ENCODE results near the gene SEPTIN8. TPM values are rescaled to one million over a fixed set of nuclear protein-coding genes. Genes with fewer than 3 reads are reported as not detected.
A peak's percentile ranks its signal among the peaks of the same experiment; 100 is the strongest.

The SEPTIN8 gene
- total and polyA plus RNA-seq, 10 of the 15 experiments (the other 5 are each of a cell fraction or from before 2014, with no cell fraction given) = 6.1 to 96.1 (median 29.4) TPM

DNA sequence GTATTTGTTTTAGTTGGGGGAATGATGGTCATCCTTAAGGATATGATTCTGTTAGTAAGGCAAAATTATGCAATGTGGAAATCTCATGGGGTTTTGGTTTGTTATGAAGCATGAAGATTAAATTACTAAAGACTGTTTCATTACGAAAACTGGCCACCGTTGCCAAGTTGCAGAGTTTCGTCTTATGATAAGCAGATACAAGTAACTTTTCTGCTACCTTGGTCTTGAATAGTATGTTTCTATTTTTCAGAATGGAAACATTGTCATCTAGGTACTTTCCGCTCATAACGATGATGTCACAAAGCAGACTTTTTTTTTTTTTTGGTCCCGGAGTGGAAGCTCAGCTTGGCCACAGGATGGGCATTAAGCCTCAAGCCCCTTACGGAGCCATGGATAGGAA, 25.6 kb downstream of the SEPTIN8 start (continued):
- TF ChIP-seq, protein P1, sequence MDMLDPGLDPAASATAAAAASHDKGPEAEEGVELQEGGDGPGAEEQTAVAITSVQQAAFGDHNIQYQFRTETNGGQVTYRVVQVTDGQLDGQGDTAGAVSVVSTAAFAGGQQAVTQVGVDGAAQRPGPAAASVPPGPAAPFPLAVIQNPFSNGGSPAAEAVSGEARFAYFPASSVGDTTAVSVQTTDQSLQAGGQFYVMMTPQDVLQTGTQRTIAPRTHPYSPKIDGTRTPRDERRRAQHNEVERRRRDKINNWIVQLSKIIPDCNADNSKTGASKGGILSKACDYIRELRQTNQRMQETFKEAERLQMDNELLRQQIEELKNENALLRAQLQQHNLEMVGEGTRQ (IDR thresholded peaks at IDR 0.05; ENCODE audit: borderline replicate concordance, low read depth, low read length) = no peak

DNA sequence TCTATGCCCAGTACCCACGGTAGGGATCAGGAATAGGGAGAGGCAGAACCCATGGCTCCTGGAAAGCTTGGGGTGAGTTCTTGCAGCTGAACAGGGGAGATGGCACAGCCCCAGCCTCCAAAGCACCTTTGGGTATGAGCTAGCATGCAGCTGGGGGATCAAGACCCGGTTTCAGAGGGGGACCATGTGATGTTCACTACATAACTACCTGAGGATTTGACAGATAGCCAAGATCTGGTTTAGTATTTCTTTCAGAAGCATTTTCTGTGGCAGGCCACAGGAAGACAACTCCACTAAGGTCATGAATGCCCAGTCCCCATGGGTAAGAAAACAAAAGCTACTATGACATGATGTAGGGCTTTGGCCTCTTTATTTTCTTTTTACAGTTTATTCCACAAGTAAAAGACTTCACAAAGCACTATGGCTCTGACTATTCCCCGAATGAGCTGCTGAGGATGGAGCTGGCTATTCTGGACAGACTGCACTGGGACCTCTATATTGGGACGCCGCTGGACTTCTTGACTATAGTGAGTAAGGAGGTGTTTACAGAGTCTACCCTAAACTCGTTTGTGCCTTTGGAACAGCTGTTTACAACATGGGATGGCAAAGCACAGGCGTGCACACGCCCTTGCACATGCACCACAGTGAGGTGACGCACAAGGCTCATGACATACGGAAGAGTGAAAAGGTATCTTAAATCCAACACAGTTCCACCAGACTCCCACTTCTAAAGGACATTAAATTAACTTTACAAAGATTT, 26.4 kb downstream of the SEPTIN8 start:
- Histone ChIP-seq H3K36me3 (ENCODE audit: control insufficient read depth in 2 of 2, insufficient read depth in 2 of 2, low read length in 1 of 2) (no peaks in the 10 kb centered on the region), H3K79me2 (ENCODE audit: control insufficient read depth, insufficient read depth, low read length) (no peaks in the 10 kb centered on the region; the same call in 1 of the 2 replicates), H3K4me3 (no peak overlapping the region; the same call in 1 of the 2 replicates), H3K9ac (ENCODE audit: control insufficient read depth, insufficient read depth, low read length) (no peak overlapping the region), H2AFZ (ENCODE audit: control insufficient read depth, low read depth, low read length) (no peak overlapping the region), H3K27ac (ENCODE audit: control insufficient read depth, insufficient read depth) (peak overlapping the region; percentile 32), H4K20me1 (ENCODE audit: control insufficient read depth, insufficient read depth) (no peaks in the 10 kb centered on the region), H3K9me3 (replicated peaks; ENCODE audit: control insufficient read depth, insufficient read depth, low read length) (no peaks in the 10 kb centered on the region; the same call in 2 of the 3 replicates), H3K4me1 (ENCODE audit: control insufficient read depth, insufficient read depth, low read length) (peaks cover 25% of the 10 kb centered on the region), H3K27me3 (replicated peaks in 1 of 2; ENCODE audit: control insufficient read depth in 2 of 2, insufficient read depth in 2 of 2, low read length in 1 of 2) (no peaks in the 10 kb centered on the region), H3K4me2 (ENCODE audit: control insufficient read depth, insufficient read depth) (peak overlapping the region; percentile 65)
- FAIRE-seq = no peak
- peak; percentile 55 for DNase-seq (ENCODE audit: low read depth, low spot score)
- CTCF ChIA-PET = interaction anchor here (0.6 to 6.3 kb wide), 19 partner anchors 13 to 244 kb away, joined by 3 to 54 read pairs (median 4); partner anchors contain the start of genes KIF3A and SOWAHA
- POLR2A ChIA-PET = interaction anchor here (0.5 to 9.6 kb wide), 14 partner anchors 14 to 247 kb away, joined by 3 to 56 read pairs (median 6); partner anchors contain the start of genes IL4, KIF3A and SEPTIN8
- ATAC-seq = peak; percentile 59
- SMC1A ChIA-PET (ENCODE audit: uncharacterized antibody, unreplicated experiment) = interaction anchor here (0.6 to 11.1 kb wide), 25 partner anchors 11 to 548 kb away, joined by 3 to 129 read pairs (median 4); partner anchors contain the start of genes IL13, IL4, KIF3A and SEPTIN8
- intact Hi-C loops (cut with micrococcal nuclease; ENCODE audit: unreplicated experiment) = loop anchor here (2.0 to 5.0 kb wide), 3 partner anchors 70 to 223 kb away; no protein-coding TSS in a partner anchor
- in situ Hi-C loops (cut with MboI) = no loop called here
- WGBS (ENCODE audit: insufficient coverage, insufficient replicate concordance, low lambda C conversion rate, missing lambda C conversion rate) = 81% methylated on average over 10 of the region's 10 CpGs
- RAD21 ChIA-PET (ENCODE audit: unreplicated experiment) = interaction anchor here (0.6 to 10.5 kb wide), 23 partner anchors 13 to 353 kb away, joined by 3 to 127 read pairs (median 5); partner anchors contain the start of genes IL13 and KIF3A
- BruUV-seq (replicated peaks) = TSS peak; percentile 41
- no peak for TF ChIP-seq NRF1 (conservative IDR thresholded peaks at IDR 0.05; ENCODE audit: low read depth, low read length)
- no peak for TF ChIP-seq CHD1 (IDR thresholded peaks at IDR 0.05; ENCODE audit: low read depth, low read length)
- TF ChIP-seq, protein P1 (IDR thresholded peaks at IDR 0.05; ENCODE audit: borderline replicate concordance, low read depth, low read length) = peak; percentile 22; the same call in 1 of the 2 replicates
- peak; percentile 23 to 36; a peak in 2 of 4 replicates for TF ChIP-seq IKZF2 (IDR thresholded peaks at IDR 0.05)
- TF ChIP-seq ESRRA (IDR thresholded peaks at IDR 0.05; ENCODE audit: low read length) = no peak
- TF ChIP-seq, protein P2, sequence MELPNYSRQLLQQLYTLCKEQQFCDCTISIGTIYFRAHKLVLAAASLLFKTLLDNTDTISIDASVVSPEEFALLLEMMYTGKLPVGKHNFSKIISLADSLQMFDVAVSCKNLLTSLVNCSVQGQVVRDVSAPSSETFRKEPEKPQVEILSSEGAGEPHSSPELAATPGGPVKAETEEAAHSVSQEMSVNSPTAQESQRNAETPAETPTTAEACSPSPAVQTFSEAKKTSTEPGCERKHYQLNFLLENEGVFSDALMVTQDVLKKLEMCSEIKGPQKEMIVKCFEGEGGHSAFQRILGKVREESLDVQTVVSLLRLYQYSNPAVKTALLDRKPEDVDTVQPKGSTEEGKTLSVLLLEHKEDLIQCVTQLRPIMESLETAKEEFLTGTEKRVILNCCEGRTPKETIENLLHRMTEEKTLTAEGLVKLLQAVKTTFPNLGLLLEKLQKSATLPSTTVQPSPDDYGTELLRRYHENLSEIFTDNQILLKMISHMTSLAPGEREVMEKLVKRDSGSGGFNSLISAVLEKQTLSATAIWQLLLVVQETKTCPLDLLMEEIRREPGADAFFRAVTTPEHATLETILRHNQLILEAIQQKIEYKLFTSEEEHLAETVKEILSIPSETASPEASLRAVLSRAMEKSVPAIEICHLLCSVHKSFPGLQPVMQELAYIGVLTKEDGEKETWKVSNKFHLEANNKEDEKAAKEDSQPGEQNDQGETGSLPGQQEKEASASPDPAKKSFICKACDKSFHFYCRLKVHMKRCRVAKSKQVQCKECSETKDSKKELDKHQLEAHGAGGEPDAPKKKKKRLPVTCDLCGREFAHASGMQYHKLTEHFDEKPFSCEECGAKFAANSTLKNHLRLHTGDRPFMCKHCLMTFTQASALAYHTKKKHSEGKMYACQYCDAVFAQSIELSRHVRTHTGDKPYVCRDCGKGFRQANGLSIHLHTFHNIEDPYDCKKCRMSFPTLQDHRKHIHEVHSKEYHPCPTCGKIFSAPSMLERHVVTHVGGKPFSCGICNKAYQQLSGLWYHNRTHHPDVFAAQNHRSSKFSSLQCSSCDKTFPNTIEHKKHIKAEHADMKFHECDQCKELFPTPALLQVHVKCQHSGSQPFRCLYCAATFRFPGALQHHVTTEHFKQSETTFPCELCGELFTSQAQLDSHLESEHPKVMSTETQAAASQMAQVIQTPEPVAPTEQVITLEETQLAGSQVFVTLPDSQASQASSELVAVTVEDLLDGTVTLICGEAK (IDR thresholded peaks at IDR 0.05; ENCODE audit: borderline replicate concordance) = 0 out of 2 replicates have a peak, but pooled peaks have one; percentile 33
- TF ChIP-seq EP300 (IDR thresholded peaks at IDR 0.05; ENCODE audit: borderline replicate concordance in 1 of 2, control insufficient read depth in 1 of 2, low read depth in 2 of 2, low read length in 2 of 2) = no peak; a peak in 2 of 4 replicates
- peak; percentile 74 for TF ChIP-seq RAD51 (IDR thresholded peaks at IDR 0.05)
- peak; percentile 65; the same call in 1 of the 2 replicates for TF ChIP-seq ATF7 (IDR thresholded peaks at IDR 0.05; ENCODE audit: low read depth)
- TF ChIP-seq NR2F1 (conservative IDR thresholded peaks at IDR 0.05) = peak; percentile 73
- TF ChIP-seq, protein P3, sequence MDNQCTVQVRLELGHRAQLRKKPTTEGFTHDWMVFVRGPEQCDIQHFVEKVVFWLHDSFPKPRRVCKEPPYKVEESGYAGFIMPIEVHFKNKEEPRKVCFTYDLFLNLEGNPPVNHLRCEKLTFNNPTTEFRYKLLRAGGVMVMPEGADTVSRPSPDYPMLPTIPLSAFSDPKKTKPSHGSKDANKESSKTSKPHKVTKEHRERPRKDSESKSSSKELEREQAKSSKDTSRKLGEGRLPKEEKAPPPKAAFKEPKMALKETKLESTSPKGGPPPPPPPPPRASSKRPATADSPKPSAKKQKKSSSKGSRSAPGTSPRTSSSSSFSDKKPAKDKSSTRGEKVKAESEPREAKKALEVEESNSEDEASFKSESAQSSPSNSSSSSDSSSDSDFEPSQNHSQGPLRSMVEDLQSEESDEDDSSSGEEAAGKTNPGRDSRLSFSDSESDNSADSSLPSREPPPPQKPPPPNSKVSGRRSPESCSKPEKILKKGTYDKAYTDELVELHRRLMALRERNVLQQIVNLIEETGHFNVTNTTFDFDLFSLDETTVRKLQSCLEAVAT (IDR thresholded peaks at IDR 0.05) = peak; percentile 3; the same call in 1 of the 2 replicates
- 0 out of 2 replicates have a peak, but pooled peaks have one; percentile 33 for TF ChIP-seq ZNF24 (IDR thresholded peaks at IDR 0.05)

Measured in GM12878 (cell line).